Caco-2 (cell line): Measurements from ENCODE around the gene COL27A1. TPM values are rescaled to one million over a fixed set of nuclear protein-coding genes. Genes with fewer than 3 reads are reported as not detected.
"Not testable (repeated sequence)": the region's sequence is repeated elsewhere in the genome, so short reads cannot be mapped to it uniquely, and the experiment has no call there.

Experiments used
- BruUV-seq: library from RNA; stranded (reverse); fragments of 400-500 nt; replicated peaks from 2 replicates; lab custom pipeline; 2021; lab: Mats Ljungman, UMichigan
- CTCF ChIA-PET: fragments of 300-600 bp; sonication (Branson Sonifier 250); formaldehyde crosslinking; loops from one replicate; lab custom pipeline; 2022; ENCODE audit warnings: antibody characterized with exemption; lab: Charles Lee
- POLR2A ChIA-PET: fragments of 300-600 bp; sonication (Branson Sonifier 250); formaldehyde crosslinking; loops from one replicate; lab custom pipeline; 2022; ENCODE audit warnings: antibody characterized with exemption; lab: Charles Lee
- DNase-seq, 2 experiments: peaks; one replicate each; pipeline versions ENCODE4 v3.0.0 to v3.0.0-alpha.2; 2020 to 2022
- H3K27me3 ChIP-seq: replicated peaks from 2 replicates; pipeline ENCODE4 v1.6.0; 2011; ENCODE audit warnings: low read length; ENCODE audit not compliant: control insufficient read depth, insufficient read depth
- H3K36me3 ChIP-seq: 2 replicates; pipeline ENCODE4 v1.5.1; 2011; ENCODE audit warnings: low read length; ENCODE audit not compliant: control insufficient read depth, insufficient read depth
- H3K4me1 ChIP-seq: fragments of 250-450 bp; sonication (Bioruptor Pico); 2 replicates; pipeline ENCODE4 v1.5.1; 2020; ENCODE audit warnings: mild to moderate bottlenecking
- H3K4me3 ChIP-seq: 2 replicates; pipeline ENCODE4 v1.5.1; 2011; ENCODE audit warnings: low read depth, mild to moderate bottlenecking, control low read depth, low read length
- H3K9me3 ChIP-seq: fragments of 250-450 bp; sonication (Bioruptor Pico); 2 replicates; pipeline ENCODE4 v1.5.1; 2020; ENCODE audit warnings: mild to moderate bottlenecking, moderate library complexity
- H3K27ac Mint-ChIP-seq: one replicate; pipeline ENCODE4 v1.8.0; 2022; ENCODE audit warnings: mixed read lengths; ENCODE audit not compliant: unreplicated experiment
- H3K27me3 Mint-ChIP-seq: one replicate; pipeline ENCODE4 v1.8.0; 2022; ENCODE audit warnings: mixed read lengths; ENCODE audit not compliant: insufficient read depth, unreplicated experiment
- H3K36me3 Mint-ChIP-seq: one replicate; pipeline ENCODE4 v1.8.0; 2022; ENCODE audit warnings: mild to moderate bottlenecking, mixed read lengths; ENCODE audit not compliant: insufficient read depth, unreplicated experiment
- H3K4me1 Mint-ChIP-seq: one replicate; pipeline ENCODE4 v1.8.0; 2022; ENCODE audit warnings: low read depth, mixed read lengths; ENCODE audit not compliant: unreplicated experiment
- H3K4me3 Mint-ChIP-seq: one replicate; pipeline ENCODE4 v1.8.0; 2022; ENCODE audit warnings: mild to moderate bottlenecking, moderate library complexity, mixed read lengths; ENCODE audit not compliant: unreplicated experiment
- H3K9me3 Mint-ChIP-seq: one replicate; pipeline ENCODE4 v1.8.0; 2022; ENCODE audit warnings: mixed read lengths; ENCODE audit not compliant: unreplicated experiment
- CTCF ChIP-seq, 2 experiments: fragments of 200-600 bp in 1 of 2; IDR thresholded peaks; 1 replicate in 1 of 2; 2 replicates in 1 of 2; pipeline versions ENCODE4 v1.5.1 to v1.8.0; 2011 to 2022; ENCODE audit warnings: antibody characterized with exemption in 1 of 2, control low read depth in 1 of 2, inconsistent platforms in 1 of 2, low read depth in 1 of 2, low read length in 1 of 2, mild to moderate bottlenecking in 1 of 2, moderate library complexity in 1 of 2; ENCODE audit not compliant: insufficient read depth in 1 of 2, severe bottlenecking in 1 of 2, unreplicated experiment in 1 of 2
- intact Hi-C: fragments of 100-400 bp; cut with micrococcal nuclease; formaldehyde crosslinking; loops from one replicate; pipeline ENCODE4 v1.10.0; 2022; ENCODE audit not compliant: unreplicated experiment
- total RNA-seq: library from RNA; stranded (reverse); gene quantifications from 2 replicates; pipeline ENCODE4 v1.2.3, GENCODE V29; 2022

Gene COL27A1
- total RNA-seq, 1 experiment from 2014 or later, result 31.1 TPM

GRCh38 chr9:114327749-114328148, 172.4 kb downstream of the COL27A1 start:
- Histone ChIP-seq H3K36me3 (no peaks in the 10 kb centered on the region), H3K27me3 (no peaks in the 10 kb centered on the region), H3K4me3 (no peak overlapping the region), H3K4me1 (peaks cover 20% of the 10 kb centered on the region), H3K9me3 (peaks cover 4% of the 10 kb centered on the region; the same call in 1 of the 2 replicates)
- Mint-ChIP-seq H3K27ac (no peak overlapping the region), H3K4me1 (no peaks in the 10 kb centered on the region), H3K4me3 (no peak overlapping the region), H3K27me3 (no peaks in the 10 kb centered on the region), H3K36me3 (peaks cover 8% of the 10 kb centered on the region), H3K9me3 (no peaks in the 10 kb centered on the region)
- intact Hi-C loops, result no loop called here
- no peak for TF ChIP-seq CTCF (IDR thresholded peaks at IDR 0.05; ENCODE audit: insufficient read depth in 1 of 2, low read depth in 1 of 2, low read length in 1 of 2, severe bottlenecking in 1 of 2, unreplicated experiment in 1 of 2)
- TSS peak; percentile 71 for BruUV-seq
- peak in 1 of 2 experiments; percentile 51 for DNase-seq
- ChIA-PET POLR2A (no interaction called here), CTCF (no interaction called here)

- DNase-seq, result peak; percentile 77 to 78
- POLR2A ChIA-PET, H3K9me3 ChIP-seq, H3K4me3 ChIP-seq, H3K36me3 Mint-ChIP-seq, H3K36me3 ChIP-seq, intact Hi-C loops, BruUV-seq, H3K27me3 ChIP-seq, CTCF ChIA-PET, H3K4me1 Mint-ChIP-seq, H3K27ac Mint-ChIP-seq, H3K9me3 Mint-ChIP-seq, H3K4me3 Mint-ChIP-seq, H3K27me3 Mint-ChIP-seq: not testable (repeated sequence)
- H3K4me1 ChIP-seq, result peaks cover 20% of the 10 kb centered on the region
These were observed 173.1 kb downstream of the COL27A1 start for GRCh38 chr9:114328357-114328820.

GRCh38 chr9:114328937-114329624, 173.7 kb downstream of the COL27A1 start:
- H3K9me3 Mint-ChIP-seq, H3K27ac Mint-ChIP-seq, H3K36me3 ChIP-seq, H3K27me3 ChIP-seq, H3K4me3 ChIP-seq, DNase-seq, intact Hi-C loops, H3K4me1 Mint-ChIP-seq, BruUV-seq, H3K9me3 ChIP-seq, CTCF ChIA-PET, H3K4me3 Mint-ChIP-seq, H3K36me3 Mint-ChIP-seq, POLR2A ChIA-PET, H3K27me3 Mint-ChIP-seq: not testable (repeated sequence)
- peaks cover 20% of the 10 kb centered on the region for H3K4me1 ChIP-seq

- POLR2A ChIA-PET, H3K4me3 ChIP-seq, BruUV-seq, H3K36me3 Mint-ChIP-seq, intact Hi-C loops, H3K4me1 Mint-ChIP-seq, DNase-seq, H3K27me3 Mint-ChIP-seq, H3K9me3 ChIP-seq, H3K9me3 Mint-ChIP-seq, H3K36me3 ChIP-seq, H3K4me3 Mint-ChIP-seq, H3K27me3 ChIP-seq, CTCF ChIA-PET: not testable (repeated sequence)
- H3K4me1 ChIP-seq, result peaks cover 20% of the 10 kb centered on the region
- H3K27ac Mint-ChIP-seq, result peak within 1 kb of the TSS; percentile 39
These were observed 174.3 kb downstream of the COL27A1 start, which contains the start of gene ORM2 for GRCh38 chr9:114329625-114330022. ORM2 (plus strand) TSS chr9:114329869; CDS start chr9:114329905, 36 bp downstream.
